ENCODE data around the gene MALAT1. TPM values are rescaled to one million over a fixed set of nuclear protein-coding genes. Genes with fewer than 3 reads are reported as not detected.
A peak's percentile ranks its signal among the peaks of the same experiment; 100 is the strongest.

MALAT1 gene
- total RNA-seq, 6 donors from 2014 or later: 9,697 to 52,390 (median 19,698) TPM

DNA sequence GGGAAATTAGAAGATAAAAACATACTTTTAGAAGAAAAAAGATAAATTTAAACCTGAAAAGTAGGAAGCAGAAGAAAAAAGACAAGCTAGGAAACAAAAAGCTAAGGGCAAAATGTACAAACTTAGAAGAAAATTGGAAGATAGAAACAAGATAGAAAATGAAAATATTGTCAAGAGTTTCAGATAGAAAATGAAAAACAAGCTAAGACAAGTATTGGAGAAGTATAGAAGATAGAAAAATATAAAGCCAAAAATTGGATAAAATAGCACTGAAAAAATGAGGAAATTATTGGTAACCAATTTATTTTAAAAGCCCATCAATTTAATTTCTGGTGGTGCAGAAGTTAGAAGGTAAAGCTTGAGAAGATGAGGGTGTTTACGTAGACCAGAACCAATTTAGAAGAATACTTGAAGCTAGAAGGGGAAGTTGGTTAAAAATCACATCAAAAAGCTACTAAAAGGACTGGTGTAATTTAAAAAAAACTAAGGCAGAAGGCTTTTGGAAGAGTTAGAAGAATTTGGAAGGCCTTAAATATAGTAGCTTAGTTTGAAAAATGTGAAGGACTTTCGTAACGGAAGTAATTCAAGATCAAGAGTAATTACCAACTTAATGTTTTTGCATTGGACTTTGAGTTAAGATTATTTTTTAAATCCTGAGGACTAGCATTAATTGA lies 1.0 kb downstream of the MALAT1 start:
- ATAC-seq (ENCODE audit: low FRiP score in 2 of 2) (no peak), DNase-seq (no peak)
- Histone ChIP-seq H3K36me3 (peaks cover 22 to 44% (median 26%) of the 10 kb centered on the region in 4 donors), H3K27ac (peak overlapping the region; percentile 98 to 99 (median 98)), H3K9me3 (no peaks in the 10 kb centered on the region), H3K27me3 (no peaks in the 10 kb centered on the region), H3K4me1 (peaks cover 20 to 32% (median 27%) of the 10 kb centered on the region in 4 donors), H3K4me3 (peak overlapping the region; percentile 65 to 75 (median 70))
- WGBS, 2 donors: 1% methylated on average over 3 of the region's 3 CpGs
- TF ChIP-seq, protein P1, sequence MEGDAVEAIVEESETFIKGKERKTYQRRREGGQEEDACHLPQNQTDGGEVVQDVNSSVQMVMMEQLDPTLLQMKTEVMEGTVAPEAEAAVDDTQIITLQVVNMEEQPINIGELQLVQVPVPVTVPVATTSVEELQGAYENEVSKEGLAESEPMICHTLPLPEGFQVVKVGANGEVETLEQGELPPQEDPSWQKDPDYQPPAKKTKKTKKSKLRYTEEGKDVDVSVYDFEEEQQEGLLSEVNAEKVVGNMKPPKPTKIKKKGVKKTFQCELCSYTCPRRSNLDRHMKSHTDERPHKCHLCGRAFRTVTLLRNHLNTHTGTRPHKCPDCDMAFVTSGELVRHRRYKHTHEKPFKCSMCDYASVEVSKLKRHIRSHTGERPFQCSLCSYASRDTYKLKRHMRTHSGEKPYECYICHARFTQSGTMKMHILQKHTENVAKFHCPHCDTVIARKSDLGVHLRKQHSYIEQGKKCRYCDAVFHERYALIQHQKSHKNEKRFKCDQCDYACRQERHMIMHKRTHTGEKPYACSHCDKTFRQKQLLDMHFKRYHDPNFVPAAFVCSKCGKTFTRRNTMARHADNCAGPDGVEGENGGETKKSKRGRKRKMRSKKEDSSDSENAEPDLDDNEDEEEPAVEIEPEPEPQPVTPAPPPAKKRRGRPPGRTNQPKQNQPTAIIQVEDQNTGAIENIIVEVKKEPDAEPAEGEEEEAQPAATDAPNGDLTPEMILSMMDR (IDR thresholded peaks at IDR 0.05): no peak
- TF ChIP-seq POLR2A (IDR thresholded peaks at IDR 0.05): peak in 1 of 4 donors; percentile 9

DNA sequence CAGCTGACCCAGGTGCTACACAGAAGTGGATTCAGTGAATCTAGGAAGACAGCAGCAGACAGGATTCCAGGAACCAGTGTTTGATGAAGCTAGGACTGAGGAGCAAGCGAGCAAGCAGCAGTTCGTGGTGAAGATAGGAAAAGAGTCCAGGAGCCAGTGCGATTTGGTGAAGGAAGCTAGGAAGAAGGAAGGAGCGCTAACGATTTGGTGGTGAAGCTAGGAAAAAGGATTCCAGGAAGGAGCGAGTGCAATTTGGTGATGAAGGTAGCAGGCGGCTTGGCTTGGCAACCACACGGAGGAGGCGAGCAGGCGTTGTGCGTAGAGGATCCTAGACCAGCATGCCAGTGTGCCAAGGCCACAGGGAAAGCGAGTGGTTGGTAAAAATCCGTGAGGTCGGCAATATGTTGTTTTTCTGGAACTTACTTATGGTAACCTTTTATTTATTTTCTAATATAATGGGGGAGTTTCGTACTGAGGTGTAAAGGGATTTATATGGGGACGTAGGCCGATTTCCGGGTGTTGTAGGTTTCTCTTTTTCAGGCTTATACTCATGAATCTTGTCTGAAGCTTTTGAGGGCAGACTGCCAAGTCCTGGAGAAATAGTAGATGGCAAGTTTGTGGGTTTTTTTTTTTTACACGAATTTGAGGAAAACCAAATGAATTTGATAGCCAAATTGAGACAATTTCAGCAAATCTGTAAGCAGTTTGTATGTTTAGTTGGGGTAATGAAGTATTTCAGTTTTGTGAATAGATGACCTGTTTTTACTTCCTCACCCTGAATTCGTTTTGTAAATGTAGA lies 1.7 kb downstream of the MALAT1 start:
- DNase-seq (no peak), ATAC-seq (ENCODE audit: low FRiP score in 2 of 2) (no peak)
- 0% methylated on average over 20 of the region's 20 CpGs for WGBS, 2 donors
- Histone ChIP-seq H3K27ac (peak overlapping the region; percentile 98 to 99 (median 98)), H3K27me3 (no peaks in the 10 kb centered on the region), H3K9me3 (no peaks in the 10 kb centered on the region), H3K4me1 (peaks cover 17 to 32% (median 29%) of the 10 kb centered on the region in 4 donors), H3K4me3 (peak overlapping the region; percentile 65 to 75 (median 70)), H3K36me3 (peaks cover 29 to 52% (median 34%) of the 10 kb centered on the region in 4 donors)
- TF ChIP-seq POLR2AphosphoS5 (IDR thresholded peaks at IDR 0.05) (peak; percentile 75 to 98), POLR2A (IDR thresholded peaks at IDR 0.05) (peak; percentile 2 to 85 (median 74)), EP300 (IDR thresholded peaks at IDR 0.05) (peak in 1 of 4 donors; percentile 50)
- TF ChIP-seq, protein P1 (IDR thresholded peaks at IDR 0.05): no peak

DNA sequence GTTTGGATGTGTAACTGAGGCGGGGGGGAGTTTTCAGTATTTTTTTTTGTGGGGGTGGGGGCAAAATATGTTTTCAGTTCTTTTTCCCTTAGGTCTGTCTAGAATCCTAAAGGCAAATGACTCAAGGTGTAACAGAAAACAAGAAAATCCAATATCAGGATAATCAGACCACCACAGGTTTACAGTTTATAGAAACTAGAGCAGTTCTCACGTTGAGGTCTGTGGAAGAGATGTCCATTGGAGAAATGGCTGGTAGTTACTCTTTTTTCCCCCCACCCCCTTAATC lies 2.3 kb downstream of the MALAT1 start:
- no peak for TF ChIP-seq POLR2AphosphoS5 (IDR thresholded peaks at IDR 0.05)
- WGBS, 2 donors: 0 to 2% methylated on average over 2 of the region's 2 CpGs
- Histone ChIP-seq H3K36me3 (peaks cover 35 to 57% (median 37%) of the 10 kb centered on the region in 4 donors), H3K27me3 (no peaks in the 10 kb centered on the region), H3K4me3 (peak overlapping the region; percentile 65 to 75 (median 70)), H3K9me3 (no peaks in the 10 kb centered on the region), H3K27ac (peak overlapping the region; percentile 98 to 99 (median 98)), H3K4me1 (peaks cover 17 to 32% (median 29%) of the 10 kb centered on the region in 4 donors)
- no peak for ATAC-seq (ENCODE audit: low FRiP score in 2 of 2)
- no peak for DNase-seq

DNA sequence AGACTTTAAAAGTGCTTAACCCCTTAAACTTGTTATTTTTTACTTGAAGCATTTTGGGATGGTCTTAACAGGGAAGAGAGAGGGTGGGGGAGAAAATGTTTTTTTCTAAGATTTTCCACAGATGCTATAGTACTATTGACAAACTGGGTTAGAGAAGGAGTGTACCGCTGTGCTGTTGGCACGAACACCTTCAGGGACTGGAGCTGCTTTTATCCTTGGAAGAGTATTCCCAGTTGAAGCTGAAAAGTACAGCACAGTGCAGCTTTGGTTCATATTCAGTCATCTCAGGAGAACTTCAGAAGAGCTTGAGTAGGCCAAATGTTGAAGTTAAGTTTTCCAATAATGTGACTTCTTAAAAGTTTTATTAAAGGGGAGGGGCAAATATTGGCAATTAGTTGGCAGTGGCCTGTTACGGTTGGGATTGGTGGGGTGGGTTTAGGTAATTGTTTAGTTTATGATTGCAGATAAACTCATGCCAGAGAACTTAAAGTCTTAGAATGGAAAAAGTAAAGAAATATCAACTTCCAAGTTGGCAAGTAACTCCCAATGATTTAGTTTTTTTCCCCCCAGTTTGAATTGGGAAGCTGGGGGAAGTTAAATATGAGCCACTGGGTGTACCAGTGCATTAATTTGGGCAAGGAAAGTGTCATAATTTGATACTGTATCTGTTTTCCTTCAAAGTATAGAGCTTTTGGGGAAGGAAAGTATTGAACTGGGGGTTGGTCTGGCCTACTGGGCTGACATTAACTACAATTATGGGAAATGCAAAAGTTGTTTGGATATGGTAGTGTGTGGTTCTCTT lies 2.8 kb downstream of the MALAT1 start:
- Histone ChIP-seq H3K36me3 (peaks cover 37 to 63% (median 39%) of the 10 kb centered on the region in 4 donors), H3K9me3 (no peaks in the 10 kb centered on the region), H3K27ac (peak overlapping the region; percentile 98 to 99 (median 98)), H3K4me3 (peak overlapping the region; percentile 65 to 75 (median 70)), H3K27me3 (no peaks in the 10 kb centered on the region), H3K4me1 (peaks cover 16 to 32% (median 29%) of the 10 kb centered on the region in 4 donors)
- TF ChIP-seq POLR2AphosphoS5 (IDR thresholded peaks at IDR 0.05) (peak; percentile 40 to 69), POLR2A (IDR thresholded peaks at IDR 0.05) (peak in 3 of 4 donors; percentile 34 to 67 (median 58))
- TF ChIP-seq, protein P1 (IDR thresholded peaks at IDR 0.05): no peak
- ATAC-seq (ENCODE audit: low FRiP score in 2 of 2): no peak
- WGBS, 2 donors: 0% methylated on average over 3 of the region's 3 CpGs
- DNase-seq: no peak

DNA sequence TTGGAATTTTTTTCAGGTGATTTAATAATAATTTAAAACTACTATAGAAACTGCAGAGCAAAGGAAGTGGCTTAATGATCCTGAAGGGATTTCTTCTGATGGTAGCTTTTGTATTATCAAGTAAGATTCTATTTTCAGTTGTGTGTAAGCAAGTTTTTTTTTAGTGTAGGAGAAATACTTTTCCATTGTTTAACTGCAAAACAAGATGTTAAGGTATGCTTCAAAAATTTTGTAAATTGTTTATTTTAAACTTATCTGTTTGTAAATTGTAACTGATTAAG lies 3.4 kb downstream of the MALAT1 start:
- DNase-seq: no peak
- no peak for ATAC-seq (ENCODE audit: low FRiP score in 2 of 2)
- peaks cover 37 to 68% (median 39%) of the 10 kb centered on the region in 4 donors for H3K36me3 ChIP-seq
- TF ChIP-seq POLR2AphosphoS5 (IDR thresholded peaks at IDR 0.05) (no peak), POLR2A (IDR thresholded peaks at IDR 0.05) (no peak), EP300 (IDR thresholded peaks at IDR 0.05) (no peak)
- TF ChIP-seq, protein P1 (IDR thresholded peaks at IDR 0.05): no peak
- peak overlapping the region; percentile 65 to 75 (median 70) for H3K4me3 ChIP-seq
- H3K27me3 ChIP-seq: no peaks in the 10 kb centered on the region
- H3K9me3 ChIP-seq: no peaks in the 10 kb centered on the region
- peaks cover 14 to 32% (median 29%) of the 10 kb centered on the region in 4 donors for H3K4me1 ChIP-seq
- peak overlapping the region; percentile 98 to 99 (median 98) for H3K27ac ChIP-seq

Measured in upper lobe of left lung (tissue), 6 donors.